Fibroblast of lung (primary cell): ENCODE results near the gene GRID1. TPM values are rescaled to one million over a fixed set of nuclear protein-coding genes. Genes with fewer than 3 reads are reported as not detected.

Source experiments
- DNase-seq, 2 donors: peaks; one replicate each; pipeline versions ENCODE4 v3.0.0 to v3.0.0-alpha.2; 2010; ENCODE audit warnings: low read depth in 2 of 2
- H2AFZ ChIP-seq: 2 replicates; pipeline ENCODE4 v1.5.1; 2012; ENCODE audit warnings: low read length, control low read depth, inconsistent platforms
- H3K27ac ChIP-seq: 2 replicates; pipeline ENCODE4 v1.5.1; 2011; ENCODE audit warnings: low read length, control low read depth; ENCODE audit not compliant: insufficient read depth
- H3K27me3 ChIP-seq: 2 replicates; pipeline ENCODE4 v1.5.1; 2011; ENCODE audit warnings: mild to moderate bottlenecking, low read length; ENCODE audit not compliant: control insufficient read depth, insufficient read depth
- H3K36me3 ChIP-seq: 2 replicates; pipeline ENCODE4 v1.5.1; 2011; ENCODE audit warnings: low read length; ENCODE audit not compliant: control insufficient read depth, insufficient read depth
- H3K4me1 ChIP-seq: 2 replicates; pipeline ENCODE4 v1.5.1; 2011; ENCODE audit warnings: low read length; ENCODE audit not compliant: control insufficient read depth, insufficient read depth; ENCODE audit errors: extremely low read depth
- H3K4me2 ChIP-seq: 2 replicates; pipeline ENCODE4 v1.5.1; 2011; ENCODE audit warnings: low read length, control low read depth; ENCODE audit not compliant: insufficient read depth; ENCODE audit errors: extremely low read depth
- H3K4me3 ChIP-seq, 4 experiments: fragments of 200-600 bp in 1 of 4; sonication (generic) in 1 of 4; replicated peaks in 1 of 4; 2 replicates each; pipeline ENCODE4 v1.5.1; 2011 to 2016; ENCODE audit warnings: low read length in 4 of 4, low read depth in 3 of 4, mild to moderate bottlenecking in 3 of 4, control low read depth in 2 of 4, inconsistent platforms in 1 of 4, mixed read lengths in 1 of 4; ENCODE audit not compliant: insufficient read depth in 1 of 4; ENCODE audit errors: control extremely low read depth in 1 of 4
- H3K79me2 ChIP-seq: 2 replicates; pipeline ENCODE4 v1.5.1; 2012; ENCODE audit warnings: mild to moderate bottlenecking, low read length, inconsistent platforms; ENCODE audit not compliant: control insufficient read depth, insufficient read depth
- H3K9ac ChIP-seq: 2 replicates; pipeline ENCODE4 v1.5.1; 2011; ENCODE audit warnings: mild to moderate bottlenecking, low read length, control low read depth; ENCODE audit not compliant: insufficient read depth
- H3K9me3 ChIP-seq: 2 replicates; pipeline ENCODE4 v1.5.1; 2012; ENCODE audit warnings: low read depth, low read length; ENCODE audit not compliant: control insufficient read depth, insufficient read depth
- H4K20me1 ChIP-seq: 2 replicates; pipeline ENCODE4 v1.5.1; 2011; ENCODE audit warnings: low read length; ENCODE audit not compliant: control insufficient read depth, insufficient read depth; ENCODE audit errors: extremely low read depth
- CTCF ChIP-seq, 2 donors: IDR thresholded peaks in 1 of 2; conservative IDR thresholded peaks in 1 of 2; 1 replicate in 1 of 2; 2 replicates in 1 of 2; pipeline ENCODE4 v1.5.1; 2011 to 2012; ENCODE audit warnings: low read length in 2 of 2, control low read depth in 1 of 2, inconsistent platforms in 1 of 2, low read depth in 1 of 2, mild to moderate bottlenecking in 1 of 2
- EZH2 ChIP-seq: IDR thresholded peaks from 2 replicates; pipeline ENCODE4 v1.5.1; 2012; ENCODE audit warnings: low read length, control low read depth, mild to moderate bottlenecking; ENCODE audit errors: missing control alignments
- polyA plus RNA-seq, 2 donors: library from polyadenylated mRNA; depleted of rRNA in 1 of 2; stranded (reverse) in 1 of 2; unstranded in 1 of 2; fragments of >200 nt; gene quantifications; 2 replicates each; pipeline ENCODE4 v1.2.1, GENCODE V29; 2011 to 2012; ENCODE audit warnings: missing spikeins in 1 of 2
- total RNA-seq: library from RNA; depleted of rRNA; stranded (reverse); fragments of >200 nt; gene quantifications from 2 replicates; pipeline ENCODE4 v1.2.1, GENCODE V29; 2014

GRID1 gene
- total and polyA plus RNA-seq, 2 donors (not counting 1 experiment from before 2014, with no cell fraction given) = 0.03 to 0.33 TPM

- H3K9me3 ChIP-seq = no peaks in the 10 kb centered on the region
- no peak for DNase-seq
- TF ChIP-seq CTCF (conservative IDR thresholded peaks at IDR 0.05 in 1 of 2, IDR thresholded peaks at IDR 0.05 in 1 of 2; ENCODE audit: low read depth in 1 of 2, low read length in 2 of 2) (no peak), EZH2 (no peak)
- no peak overlapping the region for H3K27ac ChIP-seq
- no peaks in the 10 kb centered on the region for H3K79me2 ChIP-seq
- H2AFZ ChIP-seq = no peak overlapping the region
- H3K36me3 ChIP-seq = no peaks in the 10 kb centered on the region
- peaks cover 60% of the 10 kb centered on the region for H3K27me3 ChIP-seq
- H3K4me2 ChIP-seq = no peak overlapping the region
- no peaks in the 10 kb centered on the region for H3K4me1 ChIP-seq
- no peak overlapping the region for H3K4me3 ChIP-seq
- no peaks in the 10 kb centered on the region for H4K20me1 ChIP-seq
- no peak overlapping the region for H3K9ac ChIP-seq
Observed at GRCh38 chr10:86368046-86368445, 1.5 kb upstream of the GRID1 start.

- peak overlapping the region; percentile 5 for H3K4me2 ChIP-seq
- H3K9me3 ChIP-seq = no peaks in the 10 kb centered on the region
- TF ChIP-seq EZH2 (peak; percentile 93), CTCF (conservative IDR thresholded peaks at IDR 0.05 in 1 of 2, IDR thresholded peaks at IDR 0.05 in 1 of 2; ENCODE audit: low read depth in 1 of 2, low read length in 2 of 2) (no peak)
- H3K4me3 ChIP-seq = no peak overlapping the region
- no peak overlapping the region for H3K27ac ChIP-seq
- no peaks in the 10 kb centered on the region for H3K79me2 ChIP-seq
- H3K36me3 ChIP-seq = no peaks in the 10 kb centered on the region
- DNase-seq = peak in 1 of 2 donors; percentile 9
- H2AFZ ChIP-seq = no peak overlapping the region
- no peaks in the 10 kb centered on the region for H3K4me1 ChIP-seq
- peaks cover 60% of the 10 kb centered on the region for H3K27me3 ChIP-seq
- H4K20me1 ChIP-seq = no peaks in the 10 kb centered on the region
- H3K9ac ChIP-seq = no peak overlapping the region
Observed at GRCh38 chr10:86367152-86367951, 757 bp upstream of the GRID1 start.

- Histone ChIP-seq H4K20me1 (no peaks in the 10 kb centered on the region), H3K27ac (no peak overlapping the region), H3K4me3 (no peak overlapping the region), H3K36me3 (no peaks in the 10 kb centered on the region), H3K4me1 (no peaks in the 10 kb centered on the region), H3K9ac (no peak overlapping the region), H3K9me3 (no peaks in the 10 kb centered on the region), H2AFZ (no peak overlapping the region), H3K79me2 (no peaks in the 10 kb centered on the region), H3K27me3 (peaks cover 60% of the 10 kb centered on the region), H3K4me2 (peak overlapping the region; percentile 5)
- no peak for DNase-seq
- no peak for TF ChIP-seq EZH2
- TF ChIP-seq CTCF (conservative IDR thresholded peaks at IDR 0.05 in 1 of 2, IDR thresholded peaks at IDR 0.05 in 1 of 2; ENCODE audit: low read depth in 1 of 2, low read length in 2 of 2) = no peak
Observed at GRCh38 chr10:86366902-86367151, 232 bp upstream of the GRID1 start.
